GM12892 (cell line): ENCODE data around the gene LIME1.

Source experiments
- POLR2A ChIP-seq: IDR thresholded peaks from 2 replicates; pipeline ENCODE4 v1.6.1; 2011; ENCODE audit warnings: low read depth, low read length, control low read depth
- POLR2AphosphoS5 ChIP-seq: IDR thresholded peaks from 2 replicates; pipeline ENCODE4 v1.6.1; 2011; ENCODE audit warnings: low read depth, low read length, control low read depth
- TAF1 ChIP-seq: IDR thresholded peaks from 2 replicates; pipeline ENCODE4 v1.6.1; 2011; ENCODE audit warnings: low read depth, mild to moderate bottlenecking, control low read depth, low read length, borderline replicate concordance

DNA sequence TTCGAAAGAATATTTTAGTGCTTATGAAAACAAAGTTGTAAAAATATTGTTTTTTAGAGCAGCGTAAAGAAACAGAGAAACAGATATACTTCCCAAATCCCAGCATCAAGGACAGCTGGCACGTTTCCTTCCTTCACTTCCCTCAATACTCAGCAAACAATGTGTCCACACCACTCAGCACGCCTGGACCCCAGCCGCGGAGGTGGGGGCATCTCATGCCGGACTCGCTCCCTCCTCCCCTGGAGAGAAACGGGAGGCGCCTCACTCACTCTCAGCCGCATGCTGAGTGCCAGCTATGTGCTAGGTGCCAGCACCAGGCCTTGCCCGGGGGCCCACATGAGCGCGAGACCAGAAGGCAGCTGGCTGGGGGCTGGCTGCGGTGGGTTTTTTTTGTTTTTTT is 37.8 kb downstream of the LIME1 start:
- TF ChIP-seq POLR2AphosphoS5 (no peak), POLR2A (no peak), TAF1 (no peak)
